NCI-H2081 treated with DMSO at 0.1 percent for 48 hours (cell line): ENCODE measurements around the gene FBXL15.

Experiments
- DNase-seq: peaks from one replicate; lab custom pipeline; 2025; lab: John Stamatoyannopoulos, UW

Gene FBXL15

GRCh38 chr10:102457591-102458150 lies 37.0 kb downstream of the FBXL15 start:
- no peak for DNase-seq

- no peak for DNase-seq
Measured at GRCh38 chr10:102458656-102459055, 38.0 kb downstream of the FBXL15 start.

DNA sequence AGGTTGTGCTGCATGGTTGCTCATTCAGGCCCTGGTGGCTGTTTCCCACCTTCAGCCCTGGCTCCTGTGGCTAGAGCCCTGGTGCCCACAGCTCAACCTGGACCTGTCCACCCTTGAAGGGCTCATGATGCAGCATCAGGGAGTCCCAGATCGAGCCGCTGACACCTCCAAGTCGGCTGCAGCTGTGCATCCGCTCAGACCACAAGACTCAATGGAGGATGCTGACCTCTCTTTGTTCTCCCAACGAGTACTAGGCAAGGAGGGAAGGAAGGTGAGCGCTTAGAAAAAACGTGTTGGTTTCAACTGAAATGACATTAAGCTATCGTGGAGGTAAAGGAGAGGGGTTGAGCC lies 40.2 kb downstream of the FBXL15 start:
- DNase-seq: no peak

GRCh38 chr10:102461187-102462054 lies 40.8 kb downstream of the FBXL15 start:
- peak; percentile 27 for DNase-seq

DNA sequence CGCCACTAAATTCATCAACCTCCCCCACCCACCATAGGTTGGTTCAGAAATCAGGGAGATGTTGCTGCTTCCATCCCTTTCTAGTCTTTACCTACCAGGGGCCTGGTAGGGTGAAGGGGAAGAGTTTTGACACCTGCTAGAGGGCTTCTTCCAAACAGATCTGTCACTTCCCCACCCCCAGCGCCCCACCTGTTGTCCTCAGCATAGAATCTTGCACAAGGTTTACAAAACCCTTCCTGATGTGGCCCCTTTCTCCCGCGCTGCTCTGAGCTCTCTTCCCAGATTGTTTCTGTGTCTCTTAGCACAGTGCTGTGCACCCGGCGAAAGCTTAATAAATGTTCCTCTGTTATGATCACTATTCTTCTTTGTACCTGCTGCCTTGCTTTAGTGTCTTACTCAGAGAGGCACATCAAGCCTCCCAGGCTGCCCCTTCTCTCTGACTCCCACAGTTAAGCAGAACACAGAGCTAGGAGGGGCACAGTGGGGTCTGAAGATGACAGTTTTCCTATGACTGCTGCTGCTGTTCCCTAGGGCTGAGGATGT lies 41.9 kb downstream of the FBXL15 start:
- no peak for DNase-seq

- DNase-seq: no peak
Measured at GRCh38 chr10:102463983-102464382, 43.3 kb downstream of the FBXL15 start.

DNA sequence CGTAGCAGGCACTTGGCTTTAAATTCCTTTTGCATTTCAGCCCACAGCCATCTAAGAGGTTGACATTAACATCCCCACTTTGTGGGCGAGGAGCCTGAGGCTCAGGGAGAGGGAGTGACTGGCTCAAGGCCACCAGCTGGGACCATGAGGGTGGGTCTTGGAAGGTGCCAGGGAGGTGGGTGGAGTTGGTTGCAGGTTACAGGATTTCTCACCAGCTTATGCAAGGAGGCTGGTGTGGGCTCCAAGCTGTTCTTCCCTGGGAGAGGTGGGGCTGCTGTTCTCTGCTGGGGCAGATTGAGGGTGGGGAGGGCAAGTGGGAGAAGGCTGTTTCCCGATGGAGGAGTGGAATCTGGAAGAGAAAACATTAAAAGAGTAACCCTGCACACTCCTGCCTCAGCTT lies 44.8 kb downstream of the FBXL15 start:
- DNase-seq: no peak

DNA sequence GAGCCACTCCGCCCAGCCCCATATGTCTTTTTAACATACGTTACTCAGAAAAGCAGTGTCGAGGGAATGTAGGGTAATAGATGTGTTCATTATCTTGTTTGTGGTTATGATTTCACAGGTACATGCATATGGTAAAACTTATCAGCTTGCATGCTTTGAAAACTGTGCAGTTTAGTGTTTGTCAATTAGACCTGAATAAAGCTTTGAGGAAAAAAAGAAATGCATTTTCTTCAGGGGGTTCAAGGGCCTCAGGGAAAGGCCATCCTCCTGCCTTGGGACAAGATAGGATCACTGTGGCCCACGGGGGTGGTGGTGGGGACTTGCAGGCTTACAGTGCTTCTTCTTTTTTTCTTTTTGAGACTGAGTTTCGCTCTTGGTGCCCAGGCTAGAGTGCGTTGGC lies 46.7 kb downstream of the FBXL15 start:
- no peak for DNase-seq

DNA sequence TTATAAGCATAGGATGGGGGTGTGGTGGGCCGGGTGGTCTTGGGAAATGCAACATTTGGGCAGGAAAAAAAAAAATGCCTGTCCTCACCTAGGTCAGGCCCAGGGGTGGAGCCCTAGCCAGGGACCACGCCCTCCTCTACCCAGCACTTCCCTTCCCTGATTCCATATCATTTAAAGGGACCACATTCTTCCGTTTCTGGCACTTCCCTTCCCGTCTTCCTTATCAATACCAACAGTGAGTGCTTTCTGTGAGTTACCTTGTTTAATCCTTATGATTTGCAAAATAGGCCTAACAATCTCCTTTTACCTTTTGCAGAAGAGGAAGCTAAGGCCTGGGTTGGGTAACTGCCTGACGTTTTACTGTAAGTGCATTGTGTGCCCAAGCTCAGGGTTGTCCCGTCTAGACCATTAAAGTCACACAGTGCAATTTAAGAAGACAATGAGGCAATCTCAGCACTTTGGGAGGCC lies 47.4 kb downstream of the FBXL15 start:
- DNase-seq: no peak

GRCh38 chr10:102468683-102469082 lies 48.0 kb downstream of the FBXL15 start:
- DNase-seq: no peak

DNA sequence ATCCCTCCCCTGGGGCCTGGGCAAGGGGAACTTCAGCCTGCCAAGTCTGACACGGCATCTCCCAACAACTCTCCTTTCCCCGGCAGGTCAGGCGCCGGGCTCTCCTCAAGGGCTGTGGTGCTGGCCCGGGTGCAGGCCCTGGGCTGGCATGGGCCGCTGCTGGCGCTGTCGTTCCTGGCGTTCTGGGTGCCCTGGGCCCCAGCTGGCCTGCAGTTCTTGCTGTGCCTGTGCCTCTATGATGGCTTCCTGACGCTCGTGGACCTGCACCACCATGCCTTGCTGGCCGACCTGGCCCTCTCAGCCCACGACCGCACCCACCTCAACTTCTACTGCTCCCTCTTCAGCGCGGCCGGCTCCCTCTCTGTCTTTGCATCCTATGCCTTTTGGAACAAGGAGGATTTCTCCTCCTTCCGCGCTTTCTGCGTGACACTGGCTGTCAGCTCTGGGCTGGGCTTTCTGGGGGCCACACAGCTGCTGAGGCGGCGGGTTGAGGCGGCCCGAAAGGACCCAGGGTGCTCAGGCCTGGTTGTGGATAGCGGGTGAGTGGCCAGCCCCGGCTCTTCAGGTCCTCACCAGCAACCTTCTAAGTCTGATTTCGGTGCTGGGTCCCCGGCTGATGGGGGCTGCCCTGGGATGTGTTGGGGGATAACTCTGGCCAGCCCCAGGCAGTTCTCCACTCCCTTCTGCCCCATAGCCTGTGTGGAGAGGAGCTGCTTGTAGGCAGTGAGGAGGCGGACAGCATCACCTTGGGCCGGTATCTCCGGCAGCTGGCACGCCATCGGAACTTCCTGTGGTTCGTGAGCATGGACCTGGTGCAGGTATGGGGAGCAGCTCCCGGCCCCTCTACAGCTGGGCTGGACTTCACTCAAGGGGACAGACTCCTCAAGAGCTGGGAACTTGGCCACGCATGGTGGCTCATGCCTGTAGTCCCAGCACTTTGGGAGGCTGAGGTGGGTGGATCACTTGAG lies 50.2 kb downstream of the FBXL15 start:
- no peak for DNase-seq
